GM12864 (cell line): ENCODE measurements around the gene SLC30A9.
A peak's percentile ranks its signal among the peaks of the same experiment; 100 is the strongest.

Experiments used
- DNase-seq: peaks from one replicate; pipeline ENCODE4 v3.0.0-alpha.2; 2011; ENCODE audit warnings: low read depth
- H3K4me3 ChIP-seq: 2 replicates; pipeline ENCODE4 v1.5.1; 2011; ENCODE audit warnings: mild to moderate bottlenecking, low read depth, low read length, control low read depth
- CTCF ChIP-seq: IDR thresholded peaks from 2 replicates; pipeline ENCODE4 v1.5.1; 2011; ENCODE audit warnings: low read depth, mild to moderate bottlenecking, moderate library complexity, low read length, control low read depth, inconsistent platforms; ENCODE audit errors: missing control alignments

SLC30A9 gene

GRCh38 chr4:41990365-41991111 lies at the start of gene SLC30A9:
SLC30A9 (plus strand) TSS chr4:41990530; CDS start chr4:41990652, 122 bp downstream.
- peak; percentile 89 for DNase-seq
- peak within 1 kb of the TSS; percentile 92 for H3K4me3 ChIP-seq
- peak; percentile 42 for TF ChIP-seq CTCF

GRCh38 chr4:41940834-41941233 lies 49.5 kb upstream of the SLC30A9 start:
- H3K4me3 ChIP-seq: no peak overlapping the region
- no peak for TF ChIP-seq CTCF
- no peak for DNase-seq

- no peak overlapping the region for H3K4me3 ChIP-seq
- no peak for DNase-seq
- no peak for TF ChIP-seq CTCF
Observed at GRCh38 chr4:41943506-41943905, 46.8 kb upstream of the SLC30A9 start.

GRCh38 chr4:41944089-41944488 lies 46.2 kb upstream of the SLC30A9 start:
- DNase-seq: no peak
- no peak overlapping the region for H3K4me3 ChIP-seq
- TF ChIP-seq CTCF: no peak

GRCh38 chr4:41949531-41949930 lies 40.8 kb upstream of the SLC30A9 start:
- DNase-seq: no peak
- TF ChIP-seq CTCF: no peak
- no peak overlapping the region for H3K4me3 ChIP-seq

- DNase-seq: peak; percentile 5
Observed at GRCh38 chr4:41957634-41958033, 32.7 kb upstream of the SLC30A9 start.

More at GRCh38 chr4:41957634-41958033, 32.7 kb upstream of the SLC30A9 start:
- no peak overlapping the region for H3K4me3 ChIP-seq
- TF ChIP-seq CTCF: peak; percentile 46
